ENCODE data around the gene PSAT1. TPM values are rescaled to one million over a fixed set of nuclear protein-coding genes. Genes with fewer than 3 reads are reported as not detected.

The PSAT1 gene
- total and polyA plus RNA-seq, 2 of the 13 experiments (the other 11 are each of a cell fraction or from before 2014, with no cell fraction given): 135 to 229 TPM

- TF ChIP-seq ZNF318 (CRISPR knock-in tag; IDR thresholded peaks at IDR 0.05) (0 out of 2 replicates have a peak, but pooled peaks have one; percentile 12), ZBTB43 (CRISPR knock-in tag; conservative IDR thresholded peaks at IDR 0.05) (no peak; the same call in none of the 2 replicates), ZNF567 (CRISPR knock-in tag; IDR thresholded peaks at IDR 0.05; ENCODE audit: borderline replicate concordance) (no peak), SMYD3 (CRISPR knock-in tag; IDR thresholded peaks at IDR 0.05) (no peak), JUNB (CRISPR knock-in tag; IDR thresholded peaks at IDR 0.05; ENCODE audit: borderline replicate concordance) (no peak), ZNF792 (CRISPR knock-in tag; IDR thresholded peaks at IDR 0.05) (peak; percentile 88), ZNF703 (CRISPR knock-in tag; IDR thresholded peaks at IDR 0.05; ENCODE audit: borderline replicate concordance) (peak; percentile 87), ZFP36 (IDR thresholded peaks at IDR 0.05; ENCODE audit: borderline replicate concordance, low read depth, low read length, partially characterized antibody) (no peak), ESRRA (CRISPR knock-in tag; IDR thresholded peaks at IDR 0.05; ENCODE audit: low read depth) (no peak), FOXJ3 (CRISPR knock-in tag; IDR thresholded peaks at IDR 0.05; ENCODE audit: borderline replicate concordance) (peak; percentile 70; the same call in 1 of the 2 replicates), RERE (CRISPR knock-in tag; IDR thresholded peaks at IDR 0.05; ENCODE audit: low read depth) (peak; percentile 15; the same call in 1 of the 2 replicates), ZMAT5 (CRISPR knock-in tag; IDR thresholded peaks at IDR 0.05; ENCODE audit: borderline replicate concordance, low read depth) (no peak)
Measured at GRCh38 chr9:78296893-78297671, at the start of gene PSAT1 (continued).

Measured in HepG2 (cell line).